HG03469 (cell line): ENCODE results near the gene ODF4.
"Not testable (repeated sequence)": the region's sequence is repeated elsewhere in the genome, so short reads cannot be mapped to it uniquely, and the experiment has no call there.

Experiments
- ATAC-seq: cut with Tn5 transposase; IDR thresholded peaks from one replicate; pipeline ENCODE4 v1.9.1; 2021; ENCODE audit warnings: mild to moderate bottlenecking, moderate library complexity, moderate number of reproducible peaks; ENCODE audit not compliant: unreplicated experiment

ODF4 gene

DNA sequence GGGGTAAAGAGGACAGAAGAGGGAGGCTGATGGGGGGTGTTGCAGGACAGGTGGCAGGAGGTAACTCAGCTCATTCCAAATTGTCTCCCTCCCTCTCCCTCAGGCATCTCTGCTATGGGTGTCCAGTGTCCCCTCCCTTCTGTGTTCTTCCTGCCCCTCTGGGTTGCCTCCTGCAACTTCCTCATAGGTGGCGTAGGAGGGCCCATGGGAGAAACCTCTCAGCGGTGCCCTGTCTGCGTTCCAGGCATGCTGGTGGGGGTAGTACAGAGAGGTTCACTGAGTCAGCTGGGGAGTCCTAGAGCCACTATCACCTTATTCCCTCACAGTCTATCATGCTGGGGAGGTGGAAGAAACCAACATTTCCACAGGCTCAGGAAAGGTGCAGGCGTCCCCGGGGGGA is 14.7 kb upstream of the ODF4 start:
- ATAC-seq = no peak

DNA sequence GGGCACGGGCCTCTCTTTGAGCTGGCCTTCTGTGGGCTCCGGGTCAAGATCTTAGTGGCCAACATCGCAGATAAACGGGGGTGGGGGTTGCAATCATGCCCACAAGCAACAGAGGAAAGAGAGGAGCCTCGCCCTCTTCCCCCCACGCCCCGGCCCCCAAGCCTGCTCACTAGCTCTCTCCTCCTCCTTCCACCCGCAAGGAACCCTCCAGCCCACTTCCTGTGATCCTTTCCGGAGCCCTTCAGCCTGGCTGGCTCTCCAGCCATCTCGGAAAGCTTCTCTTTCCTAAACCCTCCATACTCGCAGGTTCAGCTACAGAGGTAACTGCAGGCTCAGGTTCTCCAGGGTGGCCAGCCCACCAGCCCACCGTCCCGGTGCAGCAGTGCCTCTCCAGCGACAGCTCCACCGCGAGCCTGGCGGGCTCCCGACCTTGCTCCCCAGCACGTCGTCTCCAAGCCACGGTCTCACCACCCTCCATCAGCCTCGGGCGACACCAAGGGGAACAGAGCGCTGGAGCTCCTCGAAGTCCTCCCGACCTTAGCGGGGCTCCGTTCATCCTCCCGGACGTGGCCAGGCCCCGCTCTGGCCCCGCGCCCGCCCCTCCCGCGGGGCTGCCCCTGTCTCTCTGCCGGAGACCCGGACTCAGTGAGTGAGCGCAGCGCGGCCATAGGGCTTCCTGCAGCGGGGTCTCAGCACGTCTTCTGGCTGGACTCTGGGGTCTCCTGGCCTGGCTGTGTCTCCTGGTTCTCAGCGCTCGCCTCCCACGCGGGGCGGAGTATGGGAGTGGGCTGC is 12.9 kb upstream of the ODF4 start:
- ATAC-seq = no peak

DNA sequence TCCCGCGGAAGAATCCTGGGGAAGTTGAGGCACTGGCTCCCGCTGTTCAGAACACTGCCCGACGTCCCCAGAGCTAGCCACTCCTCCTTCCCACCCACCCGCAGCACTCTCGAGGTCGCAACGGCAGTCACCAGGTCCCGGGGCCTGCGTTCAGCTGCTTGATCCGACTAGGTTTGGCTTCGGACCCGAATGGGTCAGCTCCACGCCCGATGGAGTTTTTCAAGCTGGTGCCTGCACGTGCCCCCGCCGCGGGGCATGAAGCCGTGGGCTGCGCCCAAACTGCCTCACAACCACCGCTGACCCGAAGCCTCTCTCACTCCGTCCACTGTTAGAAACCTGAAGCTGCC is 12.4 kb upstream of the ODF4 start:
- ATAC-seq = no peak

DNA sequence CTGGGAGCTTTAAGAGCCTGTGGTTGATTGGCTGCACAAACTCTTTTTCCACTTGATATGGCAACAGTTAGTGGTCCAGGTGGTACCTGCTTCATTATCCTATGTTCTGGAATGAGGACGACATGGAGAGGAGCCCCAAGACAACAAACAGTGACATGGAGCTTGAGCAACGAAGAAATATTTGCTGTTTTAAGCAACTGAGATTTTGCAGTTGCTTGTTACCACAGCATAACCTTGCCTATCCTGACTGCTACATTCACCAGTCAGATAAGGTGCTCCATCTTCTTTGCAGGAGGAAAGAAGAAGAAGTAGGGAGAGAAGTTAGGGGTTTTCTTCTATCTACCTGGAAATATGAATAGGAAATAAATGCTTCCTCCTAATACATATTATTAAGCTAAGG is 7.5 kb upstream of the ODF4 start:
- no peak for ATAC-seq

DNA sequence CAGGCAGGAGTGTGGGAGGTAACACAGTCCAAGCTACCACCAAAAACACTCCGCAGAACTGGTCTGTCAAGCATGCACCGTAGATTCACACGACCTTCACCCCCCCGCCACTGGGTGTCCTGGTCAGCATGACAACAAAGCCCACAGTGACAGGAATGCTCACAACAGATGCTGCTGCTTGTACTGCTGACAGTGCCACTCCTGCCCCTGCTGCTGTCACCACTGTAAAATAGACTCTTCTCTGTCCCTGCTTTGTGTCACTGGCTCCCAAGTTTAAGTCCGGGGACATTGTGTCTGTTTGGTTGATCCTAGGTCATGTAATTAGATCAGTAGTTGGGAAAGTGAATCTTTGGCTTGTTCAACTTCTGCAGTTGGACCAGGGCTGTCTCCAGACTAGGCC is 7.0 kb upstream of the ODF4 start:
- no peak for ATAC-seq

DNA sequence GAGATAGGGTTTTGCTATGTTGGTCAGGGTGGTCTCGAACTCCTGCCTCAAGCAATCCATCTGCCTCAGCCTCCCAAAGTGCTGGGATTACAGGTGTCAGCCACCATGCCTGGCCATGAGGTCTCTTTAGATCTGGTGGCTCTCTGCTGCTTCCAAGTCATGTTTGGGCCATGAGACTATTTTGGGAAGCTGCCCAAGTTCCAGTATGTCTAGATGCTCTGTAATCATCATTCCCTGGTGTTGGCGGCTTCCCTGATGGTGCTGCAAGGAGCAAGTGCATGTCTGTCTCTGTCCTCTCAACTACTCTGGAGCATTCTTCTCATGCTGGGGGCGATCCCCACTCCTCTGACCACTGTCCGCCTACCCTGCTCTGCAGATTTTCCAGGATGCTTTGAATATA is 6.4 kb upstream of the ODF4 start:
- no peak for ATAC-seq

DNA sequence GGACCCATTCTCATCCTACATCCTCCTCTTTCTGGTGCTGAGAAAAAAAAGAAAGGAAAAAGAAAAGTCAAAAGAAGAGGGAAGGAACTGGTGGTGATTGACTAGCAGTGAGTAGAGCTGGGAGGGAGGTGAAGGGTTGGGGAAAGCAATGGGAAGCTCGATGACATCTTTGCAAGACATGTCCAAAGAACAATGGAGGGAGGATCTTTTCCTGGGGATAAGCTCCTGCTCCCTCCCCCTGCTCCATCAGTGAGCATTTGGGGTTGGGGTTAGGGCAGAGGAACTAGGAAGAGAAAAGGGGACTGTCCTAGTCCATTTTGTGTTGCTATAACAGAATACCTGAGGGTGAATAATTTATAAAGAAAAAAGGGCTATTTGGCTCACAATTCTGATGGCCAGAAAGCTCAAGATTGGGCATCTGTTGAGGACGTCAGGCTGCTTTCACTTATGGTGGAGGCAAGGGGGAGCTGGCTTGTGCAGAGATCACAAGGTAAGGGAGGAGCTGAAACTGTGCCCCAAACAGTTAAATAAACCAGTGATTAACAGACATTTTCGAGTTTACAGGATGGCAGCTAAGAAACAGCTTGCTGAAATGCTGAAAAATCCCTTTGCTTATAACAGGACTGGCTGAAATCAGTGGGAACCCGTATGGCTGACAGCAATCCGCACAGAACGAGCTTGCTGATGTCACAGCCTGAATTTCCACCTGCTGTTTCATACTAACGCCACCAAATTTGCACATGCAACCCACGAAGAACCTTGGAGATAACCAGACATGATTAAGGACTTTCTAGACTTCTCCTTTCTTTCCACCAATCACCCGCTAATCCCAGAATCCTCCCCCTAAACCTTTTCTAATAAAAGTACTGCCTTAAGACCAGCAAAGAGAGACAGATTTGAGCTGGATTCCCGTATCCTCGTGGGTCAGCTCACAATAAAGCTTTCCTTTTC is 1.6 kb upstream of the ODF4 start:
- ATAC-seq = no peak

DNA sequence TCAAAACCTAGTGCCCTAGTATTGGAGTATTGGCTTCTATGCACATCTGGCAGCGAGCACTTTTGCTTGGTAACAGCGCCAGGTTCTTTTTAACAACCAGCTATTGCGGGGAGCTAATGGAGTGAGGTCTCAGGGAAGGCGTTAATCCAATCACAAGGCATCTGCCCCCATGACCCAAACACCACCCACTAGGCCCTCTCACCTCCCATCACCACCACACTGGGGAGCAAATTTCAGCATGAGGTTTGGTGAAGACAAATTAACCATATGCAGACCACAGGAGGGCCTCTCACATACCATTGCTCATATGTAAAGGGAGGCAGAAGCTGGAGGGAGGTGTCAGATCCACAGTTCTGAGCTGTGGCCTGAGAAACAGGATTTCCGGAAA is 893 bp upstream of the ODF4 start:
- ATAC-seq = no peak

DNA sequence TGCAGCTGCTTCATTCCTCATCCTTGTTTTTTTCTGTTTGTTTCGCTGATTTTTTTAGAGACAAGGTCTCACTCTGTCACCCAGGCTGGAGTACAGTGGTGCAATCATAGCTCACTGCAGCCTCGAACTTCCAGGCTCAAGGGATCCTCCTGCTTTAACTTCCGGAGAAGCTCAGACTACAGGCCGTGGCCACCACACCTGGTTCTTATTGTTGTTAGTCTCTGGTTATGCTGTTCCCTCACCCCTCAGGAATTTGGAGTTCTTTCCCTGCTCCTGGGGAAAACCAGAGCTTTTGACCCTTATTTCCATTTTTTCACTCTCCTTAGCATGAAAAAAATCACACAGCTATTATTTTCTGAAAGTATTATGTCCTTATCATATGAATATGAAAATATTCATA is 1.8 kb downstream of the ODF4 start:
- no peak for ATAC-seq

DNA sequence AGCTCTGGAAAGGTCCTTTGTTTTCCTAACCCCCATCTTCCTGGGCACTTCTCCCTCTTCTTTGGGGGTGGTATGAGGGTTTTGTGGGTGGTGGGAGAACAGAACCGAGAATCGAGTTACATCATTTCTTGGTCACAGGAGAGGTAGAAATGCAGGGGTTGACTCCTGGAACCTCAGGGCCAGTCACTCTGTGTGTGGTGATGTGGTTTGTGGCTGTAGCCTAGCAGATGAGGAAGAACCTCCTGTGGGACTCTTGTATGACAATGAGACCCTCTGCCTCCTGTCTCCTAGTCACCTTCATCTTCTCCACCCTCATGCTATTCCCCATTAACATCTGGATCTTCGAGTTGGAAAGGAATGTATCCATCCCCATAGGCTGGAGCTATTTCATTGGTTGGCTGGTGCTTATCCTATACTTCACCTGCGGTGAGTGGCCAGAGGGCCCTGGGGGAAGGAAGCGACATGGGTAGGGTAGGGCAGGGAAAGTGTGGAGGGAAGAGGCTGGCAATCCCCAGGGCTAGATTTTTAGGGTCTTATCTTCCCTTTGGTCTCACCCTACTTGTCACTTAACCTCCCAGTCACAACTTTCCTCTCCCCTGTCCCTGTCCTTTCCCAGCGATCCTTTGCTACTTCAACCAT is 5.5 kb downstream of the ODF4 start:
- ATAC-seq = no peak

DNA sequence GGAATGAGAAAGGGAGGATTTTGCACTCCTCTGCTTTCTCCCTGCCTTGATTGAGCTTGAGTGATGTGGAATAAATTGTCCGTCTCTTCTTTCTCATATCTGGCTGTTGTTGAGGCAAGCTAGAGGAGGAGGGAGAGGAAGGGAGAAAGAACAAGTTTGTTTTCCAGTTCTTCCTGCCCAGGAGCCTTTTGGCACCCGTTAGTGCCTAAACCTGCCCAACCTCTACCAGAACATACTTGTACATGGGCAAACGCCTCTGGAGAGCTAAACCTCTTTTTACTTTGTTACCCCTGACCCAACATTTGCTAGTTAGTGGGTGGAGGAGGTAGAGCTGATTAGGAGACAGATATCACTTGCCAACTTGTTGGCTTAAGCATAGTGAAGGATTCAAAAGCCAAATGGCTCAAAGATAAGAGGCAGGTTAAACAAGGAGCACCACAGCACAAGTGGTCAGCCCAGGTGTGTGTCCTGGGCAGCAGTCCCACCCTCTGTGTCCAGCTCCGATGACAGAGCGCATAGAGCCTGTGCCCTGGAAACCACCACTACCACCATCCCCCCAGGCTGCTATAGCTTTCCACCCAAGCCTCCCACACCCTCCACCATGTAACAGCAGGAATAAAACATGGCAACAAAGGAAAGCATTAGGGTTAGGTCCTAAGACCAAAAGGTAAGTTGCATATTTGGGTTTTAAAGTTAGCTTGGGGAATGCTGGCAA is 6.5 kb downstream of the ODF4 start:
- no peak for ATAC-seq

DNA sequence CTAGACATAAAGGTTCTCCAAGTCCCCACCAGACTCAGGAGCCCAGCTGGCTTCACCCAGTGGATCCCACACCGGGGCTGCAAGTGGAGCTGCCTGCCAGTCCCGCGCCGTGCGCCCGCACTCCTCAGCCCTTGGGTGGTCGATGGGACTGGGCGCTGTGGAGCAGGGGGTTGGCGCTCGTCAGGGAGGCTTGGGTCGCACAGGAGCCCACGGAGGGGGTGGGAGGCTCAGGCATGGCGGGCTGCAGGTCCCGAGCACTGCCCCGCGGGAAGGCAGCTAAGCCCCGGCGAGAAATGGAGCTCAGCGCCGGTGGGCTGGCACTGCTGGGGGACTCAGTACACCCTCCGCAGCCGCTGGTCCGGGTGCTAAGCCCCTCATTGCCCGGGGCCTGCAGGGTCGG is 7.4 kb downstream of the ODF4 start:
- ATAC-seq = not testable (repeated sequence)

DNA sequence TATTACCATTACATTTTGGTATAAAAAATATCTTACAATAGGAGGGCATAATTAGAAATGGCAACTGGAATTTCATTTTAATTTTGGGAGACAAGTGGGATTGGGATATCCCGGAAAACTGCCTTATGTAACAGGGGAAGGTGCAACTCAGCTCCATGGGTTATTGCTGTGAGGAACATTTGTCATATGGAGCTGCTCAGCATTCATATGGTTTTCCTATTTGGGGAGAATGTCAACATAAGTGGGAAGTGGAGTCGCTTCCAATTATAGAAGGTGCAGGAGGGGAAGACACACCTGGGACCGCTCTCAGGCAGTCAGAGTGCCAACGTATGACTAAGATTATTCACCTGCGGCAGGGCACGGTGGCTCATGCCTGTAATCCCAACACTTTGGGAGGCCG is 10.7 kb downstream of the ODF4 start:
- no peak for ATAC-seq

DNA sequence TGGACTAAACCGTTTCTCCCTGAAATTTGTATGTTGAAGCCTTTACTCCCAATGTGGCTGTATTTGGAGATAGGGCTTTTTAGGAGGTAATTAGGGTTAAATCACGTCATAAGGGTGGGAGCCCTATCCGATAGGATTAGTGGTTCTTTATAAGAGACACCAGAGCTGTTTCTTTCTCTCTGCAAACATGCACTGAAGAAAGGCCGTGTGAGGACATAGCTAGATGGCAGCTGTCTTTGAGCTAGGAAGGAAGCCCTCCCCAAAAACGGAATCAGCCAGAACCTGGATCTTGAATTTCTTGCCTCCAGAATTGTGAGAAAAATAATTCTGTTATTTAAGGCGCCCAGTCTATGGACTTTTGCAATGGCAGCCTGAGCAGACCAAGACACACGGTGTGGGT is 14.1 kb downstream of the ODF4 start:
- no peak for ATAC-seq

DNA sequence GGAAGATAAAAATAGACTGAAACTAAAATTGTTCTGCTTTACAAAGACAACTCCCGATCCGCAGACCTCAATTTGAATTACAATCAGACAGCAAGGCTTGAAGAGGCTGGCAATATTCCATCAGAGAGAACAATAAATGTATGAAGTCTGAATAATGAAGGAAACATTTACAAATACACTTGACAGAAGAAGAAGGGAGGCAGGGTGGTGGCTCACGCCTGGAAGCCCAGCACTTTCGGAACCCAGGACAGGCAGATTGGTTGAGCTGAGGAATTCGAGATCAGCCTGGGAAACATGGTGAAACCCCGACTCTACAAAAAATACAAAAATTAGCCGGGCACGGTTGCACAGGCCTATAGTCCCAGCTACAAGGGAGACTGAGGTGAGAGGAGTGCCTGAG is 14.6 kb downstream of the ODF4 start:
- ATAC-seq = no peak

DNA sequence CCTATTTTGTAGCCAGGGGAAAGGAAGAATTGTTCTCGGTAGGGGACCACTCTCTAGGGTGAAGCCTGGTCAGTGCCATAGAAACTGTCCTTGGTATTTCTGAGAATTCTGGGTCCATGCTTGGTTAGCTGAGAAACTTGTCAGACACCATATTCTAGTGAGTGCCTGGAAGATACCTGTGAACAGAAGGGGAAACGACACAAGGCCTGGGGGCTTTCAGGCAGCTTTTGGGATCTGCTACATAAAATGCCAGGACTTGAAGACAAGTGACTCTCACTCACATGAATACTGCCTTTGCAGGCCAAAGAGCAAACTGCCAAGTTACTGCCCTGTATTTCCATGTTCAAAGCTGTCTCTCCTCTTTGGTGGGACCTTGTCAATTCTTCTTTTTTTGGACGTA is 18.3 kb downstream of the ODF4 start:
- no peak for ATAC-seq

DNA sequence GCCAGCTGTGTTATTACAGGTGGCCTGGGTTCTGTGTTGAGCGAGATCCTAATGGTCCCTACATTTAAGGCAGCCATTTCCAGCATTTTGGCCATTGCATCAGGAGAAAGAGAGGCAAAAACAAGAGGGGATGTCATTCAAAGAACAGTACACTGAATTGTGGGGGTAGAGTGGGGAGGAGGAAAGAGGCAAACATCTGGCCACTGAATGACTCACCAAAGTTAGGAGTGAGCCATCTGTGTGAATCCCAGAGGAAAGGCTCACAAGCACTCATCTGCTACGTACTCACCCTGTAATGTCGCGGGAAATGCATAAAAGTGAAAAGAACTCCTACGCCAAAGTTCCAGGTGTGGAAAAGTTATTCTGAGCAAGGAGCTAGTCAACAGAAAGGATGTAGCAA is 20.1 kb downstream of the ODF4 start:
- ATAC-seq = no peak

DNA sequence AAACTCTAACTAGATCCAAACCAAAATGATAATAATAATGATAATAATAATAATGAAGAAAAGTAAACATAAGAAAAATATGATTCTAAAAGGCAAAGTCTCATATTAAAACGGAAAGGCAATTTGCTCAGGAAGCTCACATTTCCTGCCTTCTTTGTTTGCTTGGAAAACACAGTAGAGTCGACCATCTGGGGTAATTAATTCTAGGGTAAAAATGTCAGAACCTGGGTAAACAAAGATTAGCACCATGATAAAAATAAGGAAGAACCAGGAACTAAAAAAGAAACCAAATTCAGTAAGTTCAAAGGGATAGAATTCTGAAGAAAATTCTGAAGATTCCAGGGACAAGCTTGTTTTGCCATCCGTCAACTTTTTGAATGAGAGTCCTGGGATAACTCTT is 20.6 kb downstream of the ODF4 start:
- ATAC-seq = no peak

DNA sequence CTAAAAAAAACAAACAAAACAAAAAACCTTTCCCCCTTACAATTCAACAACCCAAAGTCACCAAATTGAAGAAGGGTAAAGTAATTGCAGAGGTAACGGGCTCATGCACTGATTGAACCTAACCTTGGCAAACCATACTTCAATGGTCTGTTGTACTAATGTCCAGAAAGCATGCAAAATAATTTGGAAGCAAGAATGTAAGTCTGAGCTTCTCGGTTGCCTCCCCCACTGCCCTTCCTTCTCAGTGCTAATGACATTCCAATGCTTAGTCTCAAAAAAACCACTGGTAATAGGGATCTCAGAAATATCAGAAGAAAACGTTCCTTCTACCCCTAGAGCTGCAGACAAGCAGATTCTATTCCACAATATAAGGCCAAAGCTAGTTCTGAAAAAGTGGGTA is 21.1 kb downstream of the ODF4 start:
- ATAC-seq = no peak

DNA sequence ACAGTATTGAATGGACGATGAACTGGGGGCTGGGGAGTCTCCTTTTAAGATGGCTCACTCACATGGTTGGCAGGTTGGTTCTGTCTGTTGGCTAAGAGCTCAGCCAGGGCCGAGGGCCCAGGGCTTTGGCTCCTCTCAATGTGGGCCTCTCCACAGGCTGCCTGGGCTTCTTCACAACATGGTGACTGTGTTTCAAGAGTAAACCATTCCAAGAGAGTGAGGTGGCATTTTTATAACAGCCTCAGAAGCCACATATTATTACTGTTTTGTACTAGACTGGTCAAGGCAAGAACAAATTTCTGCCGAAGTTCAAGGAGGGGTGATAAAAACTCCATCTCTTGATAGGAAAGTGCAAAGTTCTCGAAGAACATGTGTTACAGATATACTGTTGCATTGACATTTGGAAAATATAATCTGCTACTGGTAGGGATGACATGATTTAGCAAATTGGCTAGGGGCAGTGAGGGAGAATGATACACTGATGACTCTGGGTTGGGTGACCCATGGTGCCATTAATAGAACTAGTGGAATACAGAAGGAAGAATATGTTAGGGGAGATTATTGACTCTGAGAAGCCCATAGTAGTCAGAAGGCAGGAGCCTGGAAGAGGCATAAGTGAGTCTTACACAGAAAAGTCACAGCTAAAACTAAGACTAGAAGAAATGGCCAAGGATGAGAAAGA is 23.2 kb downstream of the ODF4 start:
- ATAC-seq = no peak

DNA sequence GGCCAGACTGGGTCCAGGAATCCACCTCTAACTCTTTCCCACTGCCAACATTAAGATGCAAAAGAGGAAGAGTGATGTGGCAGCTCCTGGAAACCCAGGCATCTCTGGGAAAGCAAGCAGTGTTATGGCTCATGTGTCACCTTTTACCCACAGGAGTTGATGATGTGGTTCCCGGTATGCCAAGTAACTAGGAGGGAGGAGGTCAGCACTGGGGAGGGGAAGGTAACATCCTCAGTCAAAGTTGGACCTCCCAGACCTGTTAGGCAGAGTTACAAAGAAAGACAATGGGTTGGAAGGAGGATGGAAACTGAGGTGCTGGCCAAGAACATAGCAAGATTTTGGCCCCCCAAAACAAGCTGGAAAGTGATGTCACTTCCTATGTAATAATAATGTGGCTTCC is 25.5 kb downstream of the ODF4 start:
- no peak for ATAC-seq
